IMR-90 (cell line): ENCODE results near the gene PCDHGA4. TPM values are rescaled to one million over a fixed set of nuclear protein-coding genes. Genes with fewer than 3 reads are reported as not detected.
A peak's percentile ranks its signal among the peaks of the same experiment; 100 is the strongest.

Source experiments
- ATAC-seq: fragments of 200-7000 bp; cut with Tn5 transposase; 2 replicates; pipeline ENCODE4 v1.9.1; 2020; ENCODE audit warnings: low read depth, mild to moderate bottlenecking, moderate library complexity
- BruUV-seq: library from RNA; stranded (reverse); fragments of 400-500 nt; replicated peaks from 2 replicates; lab custom pipeline; 2021; lab: Mats Ljungman, UMichigan
- CTCF ChIA-PET: fragments of 300-600 bp; formaldehyde crosslinking; extraction: SDS; loops from one replicate; lab custom pipeline; 2021; ENCODE audit warnings: antibody characterized with exemption; lab: Yijun Ruan, JAX
- POLR2A ChIA-PET: fragments of 300-600 bp; sonication (Branson Sonifier 250); formaldehyde crosslinking; loops from one replicate; lab custom pipeline; 2022; ENCODE audit warnings: antibody characterized with exemption; ENCODE audit not compliant: unreplicated experiment; lab: Charles Lee
- DNase-seq: peaks from one replicate; pipeline ENCODE4 v3.0.0; 2013
- H2AFZ ChIP-seq: replicated peaks from 2 replicates; pipeline ENCODE3; 2013; ENCODE audit warnings: low read length, mild to moderate bottlenecking; ENCODE audit not compliant: poor library complexity
- H2AK5ac ChIP-seq: 2 replicates; pipeline ENCODE4 v1.6.1; 2013; ENCODE audit warnings: low read depth, low read length, inconsistent platforms
- H2AK9ac ChIP-seq: replicated peaks from 2 replicates; pipeline ENCODE3; 2013; ENCODE audit warnings: mild to moderate bottlenecking, low read depth, low read length, moderate library complexity; ENCODE audit not compliant: poor library complexity
- H2BK120ac ChIP-seq: 2 replicates; pipeline ENCODE4 v1.6.1; 2013; ENCODE audit warnings: low read depth, low read length, inconsistent platforms
- H2BK15ac ChIP-seq: 3 replicates; pipeline ENCODE4 v1.6.1; 2013; ENCODE audit warnings: low read depth, low read length, inconsistent platforms
- H2BK20ac ChIP-seq: 2 replicates; pipeline ENCODE4 v1.6.1; 2013; ENCODE audit warnings: low read depth, mild to moderate bottlenecking, inconsistent platforms, low read length, moderate library complexity
- H2BK5ac ChIP-seq: 2 replicates; pipeline ENCODE4 v1.6.1; 2013; ENCODE audit warnings: mild to moderate bottlenecking, low read depth, low read length, inconsistent platforms; ENCODE audit not compliant: poor library complexity, severe bottlenecking
- H3K14ac ChIP-seq: replicated peaks from 2 replicates; pipeline ENCODE4 v1.6.1; 2013; ENCODE audit warnings: low read depth, low read length, inconsistent platforms
- H3K18ac ChIP-seq: 2 replicates; pipeline ENCODE4 v1.6.1; 2013; ENCODE audit warnings: low read depth, low read length, control low read depth
- H3K23ac ChIP-seq: 2 replicates; pipeline ENCODE4 v1.6.1; 2013; ENCODE audit warnings: low read depth, low read length, inconsistent platforms
- H3K27ac ChIP-seq: 2 replicates; pipeline ENCODE4 v1.5.1; 2013; ENCODE audit warnings: mild to moderate bottlenecking, control low read depth, low read length; ENCODE audit not compliant: insufficient read depth
- H3K27me3 ChIP-seq: 2 replicates; pipeline ENCODE4 v1.6.1; 2013; ENCODE audit warnings: low read length; ENCODE audit not compliant: control insufficient read depth, insufficient read depth
- H3K36me3 ChIP-seq: 2 replicates; pipeline ENCODE4 v1.6.1; 2013; ENCODE audit warnings: low read length, mixed read lengths; ENCODE audit not compliant: control insufficient read depth, insufficient read depth
- H3K4ac ChIP-seq: 2 replicates; pipeline ENCODE4 v1.6.1; 2013; ENCODE audit warnings: low read depth, low read length, inconsistent platforms
- H3K4me1 ChIP-seq: 2 replicates; pipeline ENCODE4 v1.6.1; 2013; ENCODE audit warnings: low read length, mixed read lengths; ENCODE audit not compliant: control insufficient read depth, insufficient read depth
- H3K4me2 ChIP-seq: 2 replicates; pipeline ENCODE4 v1.6.1; 2013; ENCODE audit warnings: low read depth, mild to moderate bottlenecking, control low read depth, low read length, moderate library complexity
- H3K4me3 ChIP-seq: 2 replicates; pipeline ENCODE4 v1.5.1; 2013; ENCODE audit warnings: low read depth, mild to moderate bottlenecking, control low read depth, low read length, moderate library complexity; ENCODE audit not compliant: insufficient read depth
- H3K56ac ChIP-seq: 2 replicates; pipeline ENCODE4 v1.6.1; 2013; ENCODE audit warnings: low read length, inconsistent platforms; ENCODE audit not compliant: insufficient read depth; ENCODE audit errors: extremely low read depth
- H3K79me1 ChIP-seq, 2 experiments: 2 replicates each; pipeline ENCODE4 v1.6.1; 2013; ENCODE audit warnings: low read length in 2 of 2, inconsistent platforms in 1 of 2, low read depth in 1 of 2
- H3K9ac ChIP-seq: 2 replicates; pipeline ENCODE4 v1.6.1; 2013; ENCODE audit warnings: low read depth, low read length, control low read depth
- H3K9me1 ChIP-seq: 2 replicates; pipeline ENCODE4 v1.6.1; 2013; ENCODE audit warnings: low read length, inconsistent platforms; ENCODE audit not compliant: insufficient read depth
- H3K9me3 ChIP-seq: 2 replicates; pipeline ENCODE4 v1.6.1; 2013; ENCODE audit warnings: low read length; ENCODE audit not compliant: control insufficient read depth, insufficient read depth
- H4K20me1 ChIP-seq: 2 replicates; pipeline ENCODE4 v1.6.1; 2013; ENCODE audit warnings: low read length, inconsistent platforms; ENCODE audit not compliant: insufficient read depth
- H4K5ac ChIP-seq: 2 replicates; pipeline ENCODE4 v1.6.1; 2013; ENCODE audit warnings: mild to moderate bottlenecking, low read depth, low read length, control low read depth
- H4K8ac ChIP-seq, 2 experiments: 2 replicates each; pipeline ENCODE4 v1.6.1; 2013; ENCODE audit warnings: low read depth in 2 of 2, low read length in 2 of 2, control low read depth in 1 of 2, inconsistent platforms in 1 of 2
- H4K91ac ChIP-seq: 2 replicates; pipeline ENCODE4 v1.6.1; 2013; ENCODE audit warnings: low read depth, low read length, inconsistent platforms; ENCODE audit not compliant: insufficient read depth
- BHLHE40 ChIP-seq: fragments of 150-350 bp; IDR thresholded peaks from 2 replicates; pipeline ENCODE4 v1.6.1; 2016; ENCODE audit warnings: mild to moderate bottlenecking, low read depth, low read length
- CEBPB ChIP-seq: IDR thresholded peaks from 2 replicates; pipeline ENCODE4 v1.6.1; 2012; ENCODE audit warnings: low read depth, low read length, improper control_type of control experiment
- CHD1 ChIP-seq: IDR thresholded peaks from 2 replicates; pipeline ENCODE4 v1.6.1; 2012; ENCODE audit warnings: low read depth, low read length, improper control_type of control experiment
- CTCF ChIP-seq: conservative IDR thresholded peaks from 2 replicates; pipeline ENCODE4 v1.5.1; 2012; ENCODE audit warnings: mild to moderate bottlenecking, low read depth, low read length, improper control_type of control experiment
- ELK1 ChIP-seq: fragments of 150-350 bp; IDR thresholded peaks from 2 replicates; pipeline ENCODE4 v1.6.1; 2016; ENCODE audit warnings: low read depth, mild to moderate bottlenecking, low read length, moderate library complexity, borderline replicate concordance
- FOS ChIP-seq: fragments of 150-350 bp; IDR thresholded peaks from 2 replicates; pipeline ENCODE4 v1.6.1; 2016; ENCODE audit warnings: low read depth, low read length
- MAFK ChIP-seq: IDR thresholded peaks from 2 replicates; pipeline ENCODE4 v1.6.1; 2012; ENCODE audit warnings: low read depth, low read length, improper control_type of control experiment
- MAZ ChIP-seq: IDR thresholded peaks from 2 replicates; pipeline ENCODE4 v1.6.1; 2012; ENCODE audit warnings: low read depth, mild to moderate bottlenecking, low read length, improper control_type of control experiment, moderate library complexity, borderline replicate concordance
- MXI1 ChIP-seq: IDR thresholded peaks from 2 replicates; pipeline ENCODE4 v1.6.1; 2012; ENCODE audit warnings: low read depth, mild to moderate bottlenecking, low read length, moderate library complexity, borderline replicate concordance
- NFE2L2 ChIP-seq: fragments of 150-350 bp; IDR thresholded peaks from 2 replicates; pipeline ENCODE4 v1.6.1; 2016; ENCODE audit warnings: low read depth, mild to moderate bottlenecking, low read length
- POLR2A ChIP-seq: IDR thresholded peaks from 2 replicates; pipeline ENCODE4 v1.6.1; 2012; ENCODE audit warnings: mild to moderate bottlenecking, low read depth, low read length
- RAD21 ChIP-seq: IDR thresholded peaks from 2 replicates; pipeline ENCODE4 v1.6.1; 2012; ENCODE audit warnings: low read length, improper control_type of control experiment
- RCOR1 ChIP-seq: IDR thresholded peaks from 2 replicates; pipeline ENCODE4 v1.6.1; 2012; ENCODE audit warnings: mild to moderate bottlenecking, low read length, improper control_type of control experiment; ENCODE audit not compliant: insufficient replicate concordance
- RFX5 ChIP-seq: IDR thresholded peaks from 2 replicates; pipeline ENCODE4 v1.8.0; 2012; ENCODE audit warnings: low read depth, mild to moderate bottlenecking, low read length, moderate library complexity
- SMC3 ChIP-seq: fragments of 150-350 bp; IDR thresholded peaks from 2 replicates; pipeline ENCODE4 v1.6.1; 2016; ENCODE audit warnings: low read depth, mild to moderate bottlenecking, antibody characterized with exemption, low read length, moderate library complexity
- USF2 ChIP-seq: fragments of 150-350 bp; IDR thresholded peaks from 2 replicates; pipeline ENCODE4 v1.6.1; 2017; ENCODE audit warnings: mild to moderate bottlenecking, antibody characterized with exemption, low read length, low read depth
- WGBS, 2 experiments: methylation state at CpG; one replicate each; pipeline versions ENCODE4 v1.1.5 to v1.1.7; 2013; ENCODE audit warnings: missing lambda C conversion rate in 2 of 2; ENCODE audit not compliant: insufficient read length in 1 of 2; ENCODE audit errors: extremely low coverage in 2 of 2; 5-methylcytosine and 5-hydroxymethylcytosine counted together
- dilution Hi-C: fragments of 300-500 bp; cut with HindIII; formaldehyde crosslinking; loops from one replicate; pipeline ENCODE4 v1.14.3; 2018; ENCODE audit warnings: low sequenced_read_pairs; ENCODE audit not compliant: unreplicated experiment
- in situ Hi-C: fragments of 300-500 bp; cut with MboI; formaldehyde crosslinking; loops from 3 replicates; pipeline ENCODE4 v1.14.3; 2019; ENCODE audit warnings: low sequenced_read_pairs, inconsistent platforms, mixed read lengths
- intact Hi-C: fragments of 100-400 bp; cut with micrococcal nuclease; formaldehyde crosslinking; loops from 2 replicates; pipeline ENCODE4 v1.10.0; 2022
- polyA plus RNA-seq, 3 experiments: library from polyadenylated mRNA; depleted of rRNA; stranded (reverse); fragments of >200 nt; gene quantifications; 2 replicates each; pipeline ENCODE4 v1.2.3, GENCODE V29; 2012; ENCODE audit warnings: low replicate concordance in 1 of 3
- total RNA-seq: library from RNA; depleted of rRNA; stranded (reverse); fragments of >200 nt; gene quantifications from 2 replicates; pipeline ENCODE4 v1.2.3, GENCODE V29; 2012

Gene PCDHGA4
- total and polyA plus RNA-seq, 2 of the 4 experiments (the other 2 are of a cell fraction) = 3.5 to 5.4 TPM

GRCh38 chr5:141343953-141344463 is 10.8 kb upstream of the PCDHGA4 start:
- TF ChIP-seq RCOR1 = no peak
- TF ChIP-seq RAD21 = no peak
- TF ChIP-seq CEBPB = no peak
- TF ChIP-seq BHLHE40 = no peak
- no peak for TF ChIP-seq ELK1
- TF ChIP-seq FOS = no peak
- TF ChIP-seq MAFK = no peak
- TF ChIP-seq SMC3 = no peak
- no peak for TF ChIP-seq USF2
- TF ChIP-seq MXI1 = no peak
- TF ChIP-seq POLR2A = no peak
- no peak for TF ChIP-seq NFE2L2
- no peak for TF ChIP-seq CTCF
- TF ChIP-seq RFX5 = no peak
- no peak for TF ChIP-seq MAZ
- no peak for TF ChIP-seq CHD1
- H3K4me1 ChIP-seq = no peaks in the 10 kb centered on the region
- H3K9ac ChIP-seq = peak overlapping the region; percentile 21
- peaks cover 42% of the 10 kb centered on the region for H3K9me3 ChIP-seq
- H2BK120ac ChIP-seq = no peak overlapping the region
- H3K56ac ChIP-seq = no peak overlapping the region
- no peak overlapping the region for H2BK5ac ChIP-seq
- no peak overlapping the region for H2BK15ac ChIP-seq
- H3K4me2 ChIP-seq = peak overlapping the region; percentile 58; the same call in 1 of the 2 replicates
- no peak overlapping the region for H4K91ac ChIP-seq
- H3K4me3 ChIP-seq = peak overlapping the region; percentile 48
- H4K20me1 ChIP-seq = no peaks in the 10 kb centered on the region
- intact Hi-C loops (no loop called here), dilution Hi-C loops (no loop called here), in situ Hi-C loops (no loop called here)
- no peak overlapping the region for H2AK5ac ChIP-seq
- POLR2A ChIA-PET = no interaction called here
- H3K14ac ChIP-seq = 0 out of 2 replicates have a peak overlapping the region, but pooled peaks have one; percentile 3
- no peaks in the 10 kb centered on the region for H3K79me1 ChIP-seq
- peak overlapping the region; percentile 44 for H3K27ac ChIP-seq
- no TSS peak for BruUV-seq
- ATAC-seq (peak; percentile 48), DNase-seq (no peak)
- H2AK9ac ChIP-seq = no peak overlapping the region
- H2AFZ ChIP-seq = peak overlapping the region; percentile 87
- H3K4ac ChIP-seq = no peak overlapping the region
- H3K27me3 ChIP-seq = no peaks in the 10 kb centered on the region; the same call in 1 of the 2 replicates
- H4K5ac ChIP-seq = peak overlapping the region; percentile 12; the same call in 1 of the 2 replicates
- no peaks in the 10 kb centered on the region for H3K9me1 ChIP-seq
- no peak overlapping the region; the same call in 1 of the 2 replicates for H3K23ac ChIP-seq
- H3K18ac ChIP-seq = peak overlapping the region; percentile 51; the same call in 1 of the 2 replicates
- H2BK20ac ChIP-seq = no peak overlapping the region
- WGBS, 2 experiments = 21% methylated on average over 17 of the region's 31 CpGs; no CpG with 5 or more reads in 1 of the 2 experiments
- H3K36me3 ChIP-seq = peaks cover 4% of the 10 kb centered on the region; the same call in 1 of the 2 replicates
- peak overlapping the region in 1 of 2 experiments; percentile 53; a peak in 1 of 4 replicates for H4K8ac ChIP-seq
- CTCF ChIA-PET = no interaction called here
